Hepatocyte (in vitro differentiated cells): ENCODE measurements around the gene CISD3.

Source experiments
- EZH2 ChIP-seq: fragments of 200-600 bp; sonication (generic); IDR thresholded peaks from 2 replicates; pipeline ENCODE4 v1.6.1; 2016; ENCODE audit warnings: antibody characterized with exemption, mild to moderate bottlenecking, borderline replicate concordance
- EZH2phosphoT487 ChIP-seq: fragments of 200-600 bp; sonication (generic); IDR thresholded peaks from one replicate; pipeline ENCODE4 v1.6.1; 2018; ENCODE audit warnings: antibody characterized with exemption, mild to moderate bottlenecking, low read depth, moderate library complexity; ENCODE audit not compliant: unreplicated experiment, severe bottlenecking
- TF ChIP-seq, protein P1 (sequence below): fragments of 200-600 bp; sonication (generic); IDR thresholded peaks from 2 replicates; pipeline ENCODE4 v1.5.1; 2016; ENCODE audit warnings: antibody characterized with exemption, mild to moderate bottlenecking; ENCODE audit not compliant: poor library complexity

DNA sequence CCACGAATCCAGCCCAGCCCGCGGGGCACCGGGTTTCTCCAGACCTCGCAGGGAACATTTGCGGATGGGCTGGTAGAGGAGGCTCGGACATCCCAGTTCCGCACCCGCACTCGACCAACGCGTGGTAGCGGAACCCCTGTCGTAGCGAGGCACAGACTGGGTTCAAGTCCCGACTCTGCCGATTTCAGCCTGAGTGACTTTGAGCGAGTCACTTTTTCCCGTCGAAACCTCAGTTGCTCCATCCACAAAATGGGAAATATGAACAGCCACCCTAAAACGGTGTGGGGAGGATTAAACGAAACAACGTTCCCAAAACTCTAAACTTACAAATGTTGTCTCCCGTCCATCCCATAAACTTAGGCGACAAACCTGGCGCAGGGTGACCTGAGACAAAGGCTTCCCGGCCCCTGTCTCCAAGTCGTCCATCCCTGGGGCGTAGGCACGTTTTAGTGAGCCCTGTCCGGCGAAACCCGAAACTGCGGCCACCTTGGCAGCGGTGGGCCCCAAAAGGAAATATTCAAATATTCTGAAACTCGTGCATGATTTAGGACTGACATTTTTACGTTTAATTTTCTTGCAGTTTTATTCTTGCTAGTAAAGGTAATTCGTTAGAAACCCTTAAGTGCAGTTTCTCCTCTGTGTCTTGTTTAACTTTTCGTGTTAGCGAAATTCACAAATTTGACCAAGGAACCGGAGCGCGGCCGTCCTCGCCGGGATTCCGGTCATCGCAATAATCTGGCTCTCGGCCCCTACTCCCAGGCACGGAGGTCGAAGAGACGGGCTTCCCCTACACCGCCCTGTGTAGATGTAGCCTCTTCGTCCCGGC is 27.0 kb upstream of the CISD3 start:
- TF ChIP-seq, protein P1, sequence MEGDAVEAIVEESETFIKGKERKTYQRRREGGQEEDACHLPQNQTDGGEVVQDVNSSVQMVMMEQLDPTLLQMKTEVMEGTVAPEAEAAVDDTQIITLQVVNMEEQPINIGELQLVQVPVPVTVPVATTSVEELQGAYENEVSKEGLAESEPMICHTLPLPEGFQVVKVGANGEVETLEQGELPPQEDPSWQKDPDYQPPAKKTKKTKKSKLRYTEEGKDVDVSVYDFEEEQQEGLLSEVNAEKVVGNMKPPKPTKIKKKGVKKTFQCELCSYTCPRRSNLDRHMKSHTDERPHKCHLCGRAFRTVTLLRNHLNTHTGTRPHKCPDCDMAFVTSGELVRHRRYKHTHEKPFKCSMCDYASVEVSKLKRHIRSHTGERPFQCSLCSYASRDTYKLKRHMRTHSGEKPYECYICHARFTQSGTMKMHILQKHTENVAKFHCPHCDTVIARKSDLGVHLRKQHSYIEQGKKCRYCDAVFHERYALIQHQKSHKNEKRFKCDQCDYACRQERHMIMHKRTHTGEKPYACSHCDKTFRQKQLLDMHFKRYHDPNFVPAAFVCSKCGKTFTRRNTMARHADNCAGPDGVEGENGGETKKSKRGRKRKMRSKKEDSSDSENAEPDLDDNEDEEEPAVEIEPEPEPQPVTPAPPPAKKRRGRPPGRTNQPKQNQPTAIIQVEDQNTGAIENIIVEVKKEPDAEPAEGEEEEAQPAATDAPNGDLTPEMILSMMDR: no peak
- no peak for TF ChIP-seq EZH2
- TF ChIP-seq EZH2phosphoT487: no peak
